ENCODE measurements around the gene UBL3. TPM values are rescaled to one million over a fixed set of nuclear protein-coding genes. Genes with fewer than 3 reads are reported as not detected.

Gene UBL3
- total RNA-seq, result 113 TPM

GRCh38 chr13:29850213-29850898 is at the start of gene UBL3:
Gene UBL3, minus strand, starts transcription at chr13:29850617. Its CDS starts 1,079 bp downstream, at chr13:29849538.

Small RNA genes within 50 kb of the gene (small RNA-seq; reads per million reads assigned to genes)
- gene RF00017 (not detected), gene TIMM8BP1 (not detected)
